GM19455 (cell line): ENCODE results near the gene KCND2.
"Not testable (repeated sequence)": the region's sequence is repeated elsewhere in the genome, so short reads cannot be mapped to it uniquely, and the experiment has no call there.

Experiments used
- ATAC-seq: cut with Tn5 transposase; IDR thresholded peaks from one replicate; pipeline ENCODE4 v1.9.1; 2021; ENCODE audit not compliant: unreplicated experiment

The KCND2 gene

DNA sequence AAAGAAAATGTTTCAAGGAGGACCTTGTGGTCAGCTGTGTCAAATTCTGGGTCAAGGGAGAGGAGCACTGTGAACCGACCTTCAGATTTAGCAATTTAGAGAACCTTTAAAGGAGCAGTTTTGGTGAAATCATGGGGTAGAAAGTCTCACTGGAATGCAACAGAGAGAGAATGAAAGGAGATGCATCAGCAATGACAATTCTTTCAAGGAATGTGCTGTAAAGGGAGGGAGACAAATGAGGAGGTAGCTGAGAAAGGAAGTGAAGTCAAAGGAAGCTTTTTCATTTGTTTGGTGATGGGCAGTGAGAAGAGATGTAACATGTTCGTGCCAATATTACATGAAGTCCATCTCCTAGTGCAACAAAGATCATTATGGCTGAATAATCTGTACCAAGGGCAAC lies 418.9 kb downstream of the KCND2 start:
- no peak for ATAC-seq

GRCh38 chr7:120695848-120696247 lies 422.9 kb downstream of the KCND2 start:
- no peak for ATAC-seq

- ATAC-seq = no peak
Measured at GRCh38 chr7:120700796-120701195, 427.8 kb downstream of the KCND2 start.

DNA sequence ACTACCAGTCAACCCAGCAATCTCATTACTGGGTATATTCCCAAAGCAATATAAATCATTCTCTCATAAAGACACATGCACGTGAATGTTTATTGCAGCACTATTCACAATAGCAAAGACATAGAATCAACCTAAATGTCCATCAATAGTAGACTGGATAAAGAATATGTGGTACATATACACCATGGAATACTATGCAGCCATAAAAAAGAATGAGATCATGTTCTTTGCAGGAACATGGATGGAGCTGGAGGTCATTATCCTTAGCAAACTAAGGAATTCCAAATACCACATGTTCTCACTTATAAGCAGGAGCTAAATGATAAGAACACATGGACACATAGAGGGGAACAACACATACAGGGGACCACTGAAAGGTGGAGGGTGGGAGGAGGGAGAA lies 429.4 kb downstream of the KCND2 start:
- not testable (repeated sequence) for ATAC-seq

DNA sequence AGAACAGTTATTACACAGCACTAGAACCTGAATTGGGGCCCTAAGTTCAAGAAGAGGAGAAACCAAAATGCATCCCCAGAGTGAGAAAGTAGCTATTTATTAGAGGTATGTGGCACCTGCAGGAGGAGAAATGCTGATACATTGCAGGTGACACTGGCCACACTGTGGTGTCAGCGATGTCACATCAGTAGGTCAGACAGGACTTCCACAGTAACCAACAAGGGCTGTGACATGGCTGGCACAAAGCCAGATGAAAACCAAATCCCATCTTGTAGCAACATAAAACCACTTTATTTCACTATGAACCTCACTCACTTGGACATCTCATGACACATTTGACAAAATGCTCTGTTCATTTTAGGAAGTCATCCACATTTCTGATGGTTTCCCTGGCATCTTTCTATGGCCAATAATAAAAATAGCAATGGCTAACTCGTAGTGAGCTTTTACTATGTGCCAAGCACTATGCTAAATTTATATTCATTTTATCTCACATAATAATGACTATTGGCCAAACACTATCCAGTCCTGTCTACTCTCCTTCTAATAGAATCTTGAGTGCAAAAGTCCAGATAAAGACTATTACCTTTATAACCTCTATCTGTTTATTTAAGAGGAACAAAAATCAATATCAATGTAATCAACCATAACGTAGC lies 430.7 kb downstream of the KCND2 start:
- ATAC-seq = no peak

GRCh38 chr7:120709252-120709971 lies 436.4 kb downstream of the KCND2 start:
- no peak for ATAC-seq

DNA sequence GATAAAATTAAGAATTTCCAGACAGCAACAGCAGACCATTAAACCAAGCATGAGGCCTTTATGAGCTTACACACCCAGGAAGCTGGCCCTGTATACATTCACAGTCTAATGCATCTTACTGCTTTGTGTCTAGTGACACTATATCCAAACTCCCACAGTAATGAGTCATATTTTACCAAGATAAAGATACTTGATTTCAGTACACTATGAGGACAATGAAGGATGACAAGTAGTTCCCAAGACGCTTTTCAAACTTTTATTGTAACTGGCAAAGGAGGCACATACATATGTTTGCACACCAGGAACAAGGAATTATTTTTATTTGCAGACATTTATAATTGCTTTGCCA lies 437.0 kb downstream of the KCND2 start:
- ATAC-seq = no peak

- ATAC-seq = no peak
Measured at GRCh38 chr7:120714945-120715344, 442.0 kb downstream of the KCND2 start.

DNA sequence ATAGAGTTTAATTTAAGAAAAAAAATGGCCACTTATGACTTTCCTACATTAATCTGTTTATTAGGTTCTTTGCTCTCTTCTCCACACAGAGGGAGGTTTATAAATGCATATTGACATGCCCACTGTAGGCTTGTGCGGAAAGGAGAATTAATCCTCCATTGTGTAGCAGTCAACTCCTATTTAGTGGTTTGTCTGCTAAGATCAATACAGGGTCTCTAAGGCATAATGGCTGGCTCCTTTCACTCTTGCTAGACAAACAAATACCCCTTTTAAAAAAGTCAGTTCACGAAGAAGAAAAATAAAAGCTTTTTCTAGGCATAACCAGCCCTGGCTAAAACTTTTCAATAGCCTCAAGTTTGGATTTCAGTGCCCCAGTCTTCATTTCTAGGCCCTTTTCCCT lies 443.3 kb downstream of the KCND2 start:
- ATAC-seq = no peak

GRCh38 chr7:120717166-120717565 lies 444.2 kb downstream of the KCND2 start:
- no peak for ATAC-seq

DNA sequence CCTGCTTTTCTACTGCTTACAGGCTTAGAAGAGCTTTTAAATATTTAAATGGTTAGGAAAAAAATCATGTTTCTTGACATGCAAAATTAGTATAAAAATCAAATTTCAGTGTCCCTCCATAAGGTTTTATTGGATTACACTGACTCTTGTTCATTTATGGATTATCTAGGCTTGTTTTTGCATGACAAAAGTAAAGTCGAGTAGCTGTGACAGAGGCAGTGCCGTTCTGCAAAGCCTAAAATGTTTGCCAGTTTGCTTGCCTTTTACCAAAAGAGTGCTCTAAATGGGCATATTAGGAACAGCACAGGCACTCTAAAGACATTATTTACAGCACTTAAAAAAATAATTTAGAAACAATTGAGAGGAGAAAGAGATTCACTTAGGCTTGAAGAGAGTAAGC lies 445.4 kb downstream of the KCND2 start:
- no peak for ATAC-seq

- no peak for ATAC-seq
Measured at GRCh38 chr7:120720317-120720716, 447.3 kb downstream of the KCND2 start.

GRCh38 chr7:120723465-120724385 lies 450.8 kb downstream of the KCND2 start:
- no peak for ATAC-seq

GRCh38 chr7:120724448-120724847 lies 451.5 kb downstream of the KCND2 start:
- ATAC-seq = no peak

- no peak for ATAC-seq
Measured at GRCh38 chr7:120724955-120725354, 452.0 kb downstream of the KCND2 start.

DNA sequence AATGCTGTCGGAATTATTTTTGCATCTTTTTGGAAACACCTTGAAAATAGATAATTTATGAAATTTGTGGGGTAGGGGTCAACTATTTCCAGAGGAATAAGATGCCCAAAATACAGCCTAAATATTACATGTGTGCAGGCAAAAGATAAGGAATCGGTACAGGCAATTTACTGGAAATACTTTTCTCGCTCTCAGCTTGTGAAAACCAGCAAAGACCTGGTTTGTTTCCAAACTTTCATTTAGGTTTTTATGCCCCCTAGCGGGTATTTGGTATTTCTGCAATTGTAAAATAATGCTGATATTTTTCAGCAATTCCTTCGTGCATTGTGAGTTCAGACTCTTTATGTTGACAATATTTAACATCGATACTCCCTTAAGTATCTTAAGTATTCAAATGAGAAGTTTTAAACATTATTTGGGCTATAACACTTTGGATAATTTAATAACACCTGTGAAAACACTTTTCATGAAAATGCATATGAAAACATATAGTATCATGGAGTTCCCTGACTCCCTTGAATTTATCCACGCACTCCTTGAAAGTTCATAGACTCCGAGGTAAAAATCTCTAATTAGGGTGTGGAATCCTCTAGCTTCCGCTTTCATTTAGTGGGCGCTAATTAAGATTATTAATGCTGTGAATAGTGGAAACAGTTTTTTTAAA lies 452.5 kb downstream of the KCND2 start:
- ATAC-seq = no peak

DNA sequence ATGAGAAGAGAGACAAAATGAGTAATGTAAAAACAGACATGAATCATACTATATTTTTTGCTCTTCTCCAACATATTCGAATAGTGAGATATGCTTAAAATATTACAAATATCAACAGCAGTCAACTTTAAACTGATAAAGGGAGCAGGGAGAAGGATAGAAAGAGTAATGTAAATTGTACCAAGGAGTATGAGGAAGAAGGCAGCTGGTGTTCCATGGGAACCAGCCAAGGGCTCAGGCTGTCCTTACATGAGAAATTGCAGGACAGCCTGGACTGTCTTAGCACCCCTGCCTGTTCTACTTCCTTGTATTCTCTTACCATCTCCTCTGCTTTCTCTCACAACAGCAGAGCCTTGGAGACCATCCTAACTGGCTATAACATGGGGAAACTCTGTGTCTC lies 456.3 kb downstream of the KCND2 start:
- no peak for ATAC-seq

- ATAC-seq = no peak
Measured at GRCh38 chr7:120731271-120731670, 458.3 kb downstream of the KCND2 start.

DNA sequence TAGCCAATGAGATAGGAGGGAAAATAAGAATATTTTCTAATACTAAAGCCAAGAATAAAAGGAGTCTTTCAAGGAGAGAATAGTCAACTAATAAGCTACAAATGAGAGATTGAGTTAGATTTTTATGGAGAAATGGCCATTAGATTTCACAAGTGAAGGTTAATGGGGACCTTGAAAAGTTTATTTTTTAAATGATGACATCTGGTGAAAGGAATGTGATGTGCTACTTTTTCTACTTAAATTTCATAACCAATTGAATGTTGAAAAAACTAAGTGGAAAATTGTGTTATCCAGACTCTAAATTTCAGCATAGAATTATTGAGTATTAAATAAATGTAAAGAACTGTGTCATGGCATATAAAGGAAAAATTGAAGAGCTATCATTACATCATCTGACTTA lies 459.3 kb downstream of the KCND2 start:
- no peak for ATAC-seq

DNA sequence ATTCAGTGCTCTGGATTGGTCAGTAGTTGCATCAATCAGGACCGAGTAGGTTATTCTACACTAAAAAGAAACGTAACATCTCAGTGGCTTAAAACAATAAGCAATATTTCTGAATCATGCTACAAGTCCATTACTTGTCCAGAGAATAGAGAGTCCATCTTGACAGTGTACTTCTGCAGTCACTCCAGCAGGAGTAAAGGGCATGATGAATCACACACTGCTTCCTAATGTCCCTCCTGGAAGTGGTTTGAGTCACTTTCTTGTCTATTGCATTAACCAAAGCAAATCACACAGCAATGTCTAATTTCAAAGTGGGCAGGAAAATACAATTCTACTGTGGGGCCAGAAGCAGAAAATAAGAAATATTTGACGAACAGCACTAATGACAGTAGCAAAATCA lies 460.2 kb downstream of the KCND2 start:
- ATAC-seq = no peak

DNA sequence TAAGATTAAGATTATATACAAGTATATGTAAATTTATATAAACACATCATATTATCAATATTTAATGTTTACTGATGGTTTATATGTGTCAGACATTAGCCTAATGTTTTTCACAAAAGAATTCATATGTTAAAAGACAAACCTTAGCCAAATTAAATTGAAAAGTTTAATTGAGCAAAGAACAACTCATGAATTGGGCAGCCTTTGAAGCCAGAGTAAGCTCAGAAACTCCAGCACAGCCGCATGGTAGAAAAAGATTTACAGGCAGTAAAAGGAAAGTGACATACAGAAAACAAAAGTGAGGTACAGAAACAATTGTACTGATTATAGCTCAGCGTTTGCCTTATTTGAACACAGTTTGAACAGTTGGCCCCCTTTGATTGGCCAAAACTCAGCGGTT lies 460.9 kb downstream of the KCND2 start:
- ATAC-seq = no peak
